ENCODE measurements around the gene ZMYM3.
A peak's percentile ranks its signal among the peaks of the same experiment; 100 is the strongest.
"Not testable (repeated sequence)": the region's sequence is repeated elsewhere in the genome, so short reads cannot be mapped to it uniquely, and the experiment has no call there.

Gene ZMYM3

GRCh38 chrX:71254092-71254963 is at the start of gene ZMYM3:
TSS of gene ZMYM3 (minus strand) at chrX:71254140. CDS start at chrX:71253255, 885 bp downstream.
- Histone ChIP-seq H3K27me3 (ENCODE audit: control insufficient read depth, insufficient read depth, low read length) (no peaks in the 10 kb centered on the region), H3K36me3 (ENCODE audit: control insufficient read depth, insufficient read depth, low read length) (no peaks in the 10 kb centered on the region), H3K9ac (ENCODE audit: low read length) (peak within 1 kb of the TSS; percentile 13), H3K4me1 (ENCODE audit: control insufficient read depth, insufficient read depth, low read length) (peaks cover 2% of the 10 kb centered on the region), H3K27ac (ENCODE audit: low read depth, low read length) (peak within 1 kb of the TSS; percentile 67), H3K4me3 (ENCODE audit: low read length) (peak within 1 kb of the TSS; percentile 77)

- Histone ChIP-seq H3K27me3 (ENCODE audit: control insufficient read depth, insufficient read depth, low read length) (no peaks in the 10 kb centered on the region), H3K36me3 (ENCODE audit: control insufficient read depth, insufficient read depth, low read length) (peaks cover 7% of the 10 kb centered on the region), H3K4me1 (ENCODE audit: control insufficient read depth, insufficient read depth, low read length) (no peaks in the 10 kb centered on the region), H3K27ac (ENCODE audit: low read depth, low read length) (peak overlapping the region; percentile 74), H3K9ac (ENCODE audit: low read length) (no peak overlapping the region), H3K4me3 (ENCODE audit: low read length) (peak overlapping the region; percentile 49)
Observed at GRCh38 chrX:71302461-71303213, 48.7 kb upstream of the ZMYM3 start.

GRCh38 chrX:71301195-71301924 is 47.4 kb upstream of the ZMYM3 start, which contains the start of gene ITGB1BP2:
TSS of gene ITGB1BP2 (plus strand) at chrX:71301750. CDS start at chrX:71301807, 57 bp downstream.
- no peaks in the 10 kb centered on the region for H3K4me1 ChIP-seq (ENCODE audit: control insufficient read depth, insufficient read depth, low read length)
- peak within 1 kb of the TSS; percentile 51 for H3K4me3 ChIP-seq (ENCODE audit: low read length)
- H3K27me3 ChIP-seq (ENCODE audit: control insufficient read depth, insufficient read depth, low read length): no peaks in the 10 kb centered on the region
- H3K27ac ChIP-seq (ENCODE audit: low read depth, low read length): peak within 1 kb of the TSS; percentile 74
- no peak within 1 kb of the TSS for H3K9ac ChIP-seq (ENCODE audit: low read length)
- peaks cover 14% of the 10 kb centered on the region for H3K36me3 ChIP-seq (ENCODE audit: control insufficient read depth, insufficient read depth, low read length)

- H3K4me1 ChIP-seq (ENCODE audit: control insufficient read depth, insufficient read depth, low read length); H3K9ac ChIP-seq (ENCODE audit: low read length); H3K4me3 ChIP-seq (ENCODE audit: low read length); H3K27ac ChIP-seq (ENCODE audit: low read depth, low read length); H3K27me3 ChIP-seq (ENCODE audit: control insufficient read depth, insufficient read depth, low read length): not testable (repeated sequence)
- H3K36me3 ChIP-seq (ENCODE audit: control insufficient read depth, insufficient read depth, low read length): peaks cover 14% of the 10 kb centered on the region
Observed at GRCh38 chrX:71300495-71300894, 46.6 kb upstream of the ZMYM3 start.

GRCh38 chrX:71300064-71300463 is 46.1 kb upstream of the ZMYM3 start:
- peaks cover 14% of the 10 kb centered on the region for H3K36me3 ChIP-seq (ENCODE audit: control insufficient read depth, insufficient read depth, low read length)
- not testable (repeated sequence) for H3K9ac ChIP-seq (ENCODE audit: low read length); H3K27ac ChIP-seq (ENCODE audit: low read depth, low read length)

GRCh38 chrX:71298119-71298518 is 44.2 kb upstream of the ZMYM3 start:
- Histone ChIP-seq H3K4me1 (ENCODE audit: control insufficient read depth, insufficient read depth, low read length) (no peaks in the 10 kb centered on the region), H3K27me3 (ENCODE audit: control insufficient read depth, insufficient read depth, low read length) (no peaks in the 10 kb centered on the region), H3K4me3 (ENCODE audit: low read length) (no peak overlapping the region), H3K27ac (ENCODE audit: low read depth, low read length) (no peak overlapping the region), H3K36me3 (ENCODE audit: control insufficient read depth, insufficient read depth, low read length) (peaks cover 21% of the 10 kb centered on the region), H3K9ac (ENCODE audit: low read length) (no peak overlapping the region)

More at GRCh38 chrX:71300064-71300463, 46.1 kb upstream of the ZMYM3 start:
- not testable (repeated sequence) for H3K4me3 ChIP-seq (ENCODE audit: low read length); H3K4me1 ChIP-seq (ENCODE audit: control insufficient read depth, insufficient read depth, low read length); H3K27me3 ChIP-seq (ENCODE audit: control insufficient read depth, insufficient read depth, low read length)

- no peak overlapping the region for H3K4me3 ChIP-seq (ENCODE audit: low read length)
- H3K36me3 ChIP-seq (ENCODE audit: control insufficient read depth, insufficient read depth, low read length): peaks cover 27% of the 10 kb centered on the region
- H3K27me3 ChIP-seq (ENCODE audit: control insufficient read depth, insufficient read depth, low read length): no peaks in the 10 kb centered on the region
- no peaks in the 10 kb centered on the region for H3K4me1 ChIP-seq (ENCODE audit: control insufficient read depth, insufficient read depth, low read length)
- no peak overlapping the region for H3K9ac ChIP-seq (ENCODE audit: low read length)
- no peak overlapping the region for H3K27ac ChIP-seq (ENCODE audit: low read depth, low read length)
Observed at GRCh38 chrX:71296806-71297205, 42.9 kb upstream of the ZMYM3 start.

GRCh38 chrX:71292669-71293365 is 38.9 kb upstream of the ZMYM3 start:
- Histone ChIP-seq H3K27ac (ENCODE audit: low read depth, low read length) (no peak overlapping the region), H3K27me3 (ENCODE audit: control insufficient read depth, insufficient read depth, low read length) (no peaks in the 10 kb centered on the region), H3K4me1 (ENCODE audit: control insufficient read depth, insufficient read depth, low read length) (no peaks in the 10 kb centered on the region), H3K4me3 (ENCODE audit: low read length) (no peak overlapping the region), H3K36me3 (ENCODE audit: control insufficient read depth, insufficient read depth, low read length) (peaks cover 23% of the 10 kb centered on the region), H3K9ac (ENCODE audit: low read length) (no peak overlapping the region)

- peaks cover 15% of the 10 kb centered on the region for H3K36me3 ChIP-seq (ENCODE audit: control insufficient read depth, insufficient read depth, low read length)
Observed at GRCh38 chrX:71291381-71291780, 37.4 kb upstream of the ZMYM3 start.

GRCh38 chrX:71285929-71286328 is 32.0 kb upstream of the ZMYM3 start:
- no peak overlapping the region for H3K9ac ChIP-seq (ENCODE audit: low read length)
- no peak overlapping the region for H3K27ac ChIP-seq (ENCODE audit: low read depth, low read length)
- H3K4me3 ChIP-seq (ENCODE audit: low read length): no peak overlapping the region
- H3K36me3 ChIP-seq (ENCODE audit: control insufficient read depth, insufficient read depth, low read length): peaks cover 2% of the 10 kb centered on the region
- H3K27me3 ChIP-seq (ENCODE audit: control insufficient read depth, insufficient read depth, low read length): no peaks in the 10 kb centered on the region
- peaks cover 10% of the 10 kb centered on the region for H3K4me1 ChIP-seq (ENCODE audit: control insufficient read depth, insufficient read depth, low read length)

More at GRCh38 chrX:71291381-71291780, 37.4 kb upstream of the ZMYM3 start:
- no peak overlapping the region for H3K4me3 ChIP-seq (ENCODE audit: low read length)
- no peak overlapping the region for H3K9ac ChIP-seq (ENCODE audit: low read length)
- H3K4me1 ChIP-seq (ENCODE audit: control insufficient read depth, insufficient read depth, low read length): peaks cover under 1% of the 10 kb centered on the region
- no peak overlapping the region for H3K27ac ChIP-seq (ENCODE audit: low read depth, low read length)
- H3K27me3 ChIP-seq (ENCODE audit: control insufficient read depth, insufficient read depth, low read length): no peaks in the 10 kb centered on the region

GRCh38 chrX:71283403-71284143 is 29.6 kb upstream of the ZMYM3 start, which contains the start of gene NONO:
TSS of gene NONO (plus strand) at chrX:71283635. CDS start at chrX:71290638, 7,003 bp downstream.
- Histone ChIP-seq H3K36me3 (ENCODE audit: control insufficient read depth, insufficient read depth, low read length) (no peaks in the 10 kb centered on the region), H3K9ac (ENCODE audit: low read length) (peak within 1 kb of the TSS; percentile 68), H3K27me3 (ENCODE audit: control insufficient read depth, insufficient read depth, low read length) (no peaks in the 10 kb centered on the region), H3K4me3 (ENCODE audit: low read length) (peak within 1 kb of the TSS; percentile 87), H3K27ac (ENCODE audit: low read depth, low read length) (peak within 1 kb of the TSS; percentile 92), H3K4me1 (ENCODE audit: control insufficient read depth, insufficient read depth, low read length) (peaks cover 10% of the 10 kb centered on the region)
